H1 (cell line): ENCODE measurements around the gene RHEB. TPM values are rescaled to one million over a fixed set of nuclear protein-coding genes. Genes with fewer than 3 reads are reported as not detected.

Source experiments
- CTCF ChIA-PET: fragments of 300-600 bp; sonication (Branson Sonifier 250); formaldehyde crosslinking; loops from one replicate; lab custom pipeline; 2021; ENCODE audit not compliant: partially characterized antibody; lab: Charles Lee
- POLR2A ChIA-PET: fragments of 300-600 bp; sonication (Branson Sonifier 250); formaldehyde crosslinking; loops from one replicate; lab custom pipeline; 2021; ENCODE audit warnings: inconsistent platforms; ENCODE audit not compliant: partially characterized antibody; lab: Charles Lee
- DNase-seq, 2 experiments: peaks; one replicate each; pipeline versions ENCODE4 v3.0.0 to v3.0.0-alpha.2; 2010 to 2022; ENCODE audit warnings: low spot score in 2 of 2, low read depth in 1 of 2, mixed read lengths in 1 of 2
- FAIRE-seq: peaks from 2 replicates; lab custom pipeline; 2011; peaks lifted over from hg19 to GRCh38; lab: Jason Lieb, UNC
- H2AFZ ChIP-seq: 2 replicates; pipeline ENCODE4 v1.8.1; 2012; ENCODE audit warnings: low read length, inconsistent platforms
- H2AK5ac ChIP-seq: 2 replicates; pipeline ENCODE4 v1.6.1; 2013; ENCODE audit warnings: low read depth, low read length
- H2BK120ac ChIP-seq: replicated peaks from 2 replicates; pipeline ENCODE3; 2013; ENCODE audit warnings: low read depth, low read length, inconsistent platforms
- H2BK12ac ChIP-seq: 2 replicates; pipeline ENCODE4 v1.6.1; 2013; ENCODE audit warnings: low read depth, low read length
- H2BK15ac ChIP-seq: 2 replicates; pipeline ENCODE4 v1.6.1; 2013; ENCODE audit warnings: low read length
- H2BK20ac ChIP-seq: 2 replicates; pipeline ENCODE4 v1.6.1; 2013; ENCODE audit warnings: low read length
- H2BK5ac ChIP-seq: 2 replicates; pipeline ENCODE4 v1.6.1; 2013; ENCODE audit warnings: low read depth, low read length
- H3K14ac ChIP-seq: 2 replicates; pipeline ENCODE4 v1.6.1; 2013; ENCODE audit warnings: inconsistent platforms; ENCODE audit not compliant: insufficient read length
- H3K18ac ChIP-seq: 2 replicates; pipeline ENCODE4 v1.6.1; 2013; ENCODE audit warnings: low read length; ENCODE audit errors: extremely low read depth
- H3K23ac ChIP-seq: 2 replicates; pipeline ENCODE4 v1.6.1; 2013; ENCODE audit warnings: inconsistent platforms; ENCODE audit not compliant: insufficient read length
- H3K23me2 ChIP-seq: 2 replicates; pipeline ENCODE4 v1.6.1; 2013; ENCODE audit warnings: low read depth, low read length
- H3K27ac ChIP-seq: 2 replicates; pipeline ENCODE4 v1.6.1; 2011; ENCODE audit warnings: low read depth, low read length, inconsistent platforms
- H3K27me3 ChIP-seq, 4 experiments: replicated peaks in 1 of 4; 1 replicate in 1 of 4; 2 replicates in 3 of 4; pipeline versions ENCODE4 v1.6.1 to v1.8.1; 2011 to 2013; ENCODE audit warnings: low read length in 3 of 4, mild to moderate bottlenecking in 3 of 4, inconsistent platforms in 2 of 4, mixed read lengths in 2 of 4, moderate library complexity in 1 of 4; ENCODE audit not compliant: control insufficient read depth in 3 of 4, insufficient read depth in 3 of 4; ENCODE audit errors: extremely low read depth in 1 of 4
- H3K36me3 ChIP-seq, 4 experiments: 2 replicates each; pipeline versions ENCODE4 v1.6.1 to v1.8.1; 2011 to 2013; ENCODE audit warnings: mild to moderate bottlenecking in 4 of 4, low read length in 3 of 4, moderate library complexity in 2 of 4, control low read depth in 1 of 4, inconsistent platforms in 1 of 4; ENCODE audit not compliant: insufficient read depth in 4 of 4, control insufficient read depth in 2 of 4
- H3K4ac ChIP-seq: replicated peaks from 2 replicates; pipeline ENCODE3; 2013; ENCODE audit warnings: low read length, low read depth, mixed read lengths, inconsistent platforms; ENCODE audit not compliant: insufficient read length
- H3K4me1 ChIP-seq, 4 experiments: replicated peaks in 1 of 4; 1 replicate in 1 of 4; 2 replicates in 3 of 4; pipeline versions ENCODE4 v1.6.1 to v1.8.1; 2011 to 2013; ENCODE audit warnings: low read length in 3 of 4, inconsistent platforms in 2 of 4, mixed read lengths in 1 of 4; ENCODE audit not compliant: insufficient read depth in 4 of 4, control insufficient read depth in 3 of 4
- H3K4me2 ChIP-seq, 2 experiments: 2 replicates each; pipeline versions ENCODE4 v1.6.1 to v1.8.1; 2011 to 2013; ENCODE audit warnings: low read depth in 2 of 2, low read length in 2 of 2, control low read depth in 1 of 2, inconsistent platforms in 1 of 2, mild to moderate bottlenecking in 1 of 2; ENCODE audit not compliant: insufficient read depth in 1 of 2
- H3K4me3 ChIP-seq, 4 experiments: fragments of 200-600, 300-600 bp in 1 of 4; sonication (generic), shearing (Covaris generic), sonication (Bioruptor Twin) in 1 of 4; 2 replicates each; pipeline versions ENCODE4 v1.5.1 to v1.8.1; 2011 to 2016; ENCODE audit warnings: low read length in 4 of 4, low read depth in 3 of 4, control low read depth in 2 of 4, inconsistent platforms in 2 of 4, mild to moderate bottlenecking in 2 of 4, mixed read lengths in 1 of 4, moderate library complexity in 1 of 4; ENCODE audit not compliant: insufficient read depth in 2 of 4; ENCODE audit errors: extremely low read depth in 1 of 4
- H3K56ac ChIP-seq: replicated peaks from 2 replicates; pipeline ENCODE3; 2013; ENCODE audit warnings: low read depth, mild to moderate bottlenecking, mixed read lengths, low read length, inconsistent platforms; ENCODE audit not compliant: insufficient read length
- H3K79me1 ChIP-seq: 2 replicates; pipeline ENCODE4 v1.6.1; 2013; ENCODE audit warnings: low read depth, low read length, control low read depth
- H3K79me2 ChIP-seq, 2 experiments: 2 replicates each; pipeline versions ENCODE4 v1.6.1 to v1.8.1; 2012 to 2013; ENCODE audit warnings: low read length in 2 of 2, mild to moderate bottlenecking in 2 of 2, inconsistent platforms in 1 of 2; ENCODE audit not compliant: insufficient read depth in 2 of 2, control insufficient read depth in 1 of 2
- H3K9ac ChIP-seq, 4 experiments: replicated peaks in 1 of 4; 1 replicate in 1 of 4; 2 replicates in 3 of 4; pipeline versions ENCODE4 v1.6.1 to v1.8.1; 2011 to 2013; ENCODE audit warnings: low read depth in 3 of 4, low read length in 3 of 4, control low read depth in 2 of 4, mild to moderate bottlenecking in 2 of 4, moderate library complexity in 2 of 4, inconsistent platforms in 1 of 4; ENCODE audit errors: extremely low read depth in 1 of 4
- H3K9me3 ChIP-seq, 2 experiments: 2 replicates each; pipeline versions ENCODE4 v1.6.1 to v1.8.1; 2012 to 2013; ENCODE audit warnings: mild to moderate bottlenecking in 2 of 2, moderate library complexity in 2 of 2, control low read depth in 1 of 2, inconsistent platforms in 1 of 2, low read depth in 1 of 2, low read length in 1 of 2, mixed read lengths in 1 of 2; ENCODE audit not compliant: insufficient read depth in 2 of 2
- H4K20me1 ChIP-seq, 2 experiments: replicated peaks in 1 of 2; 2 replicates each; pipeline versions ENCODE3 to v1.8.1; 2011 to 2013; ENCODE audit warnings: inconsistent platforms in 2 of 2, low read length in 2 of 2, mild to moderate bottlenecking in 1 of 2; ENCODE audit not compliant: insufficient read depth in 2 of 2, control insufficient read depth in 1 of 2
- H4K5ac ChIP-seq: 2 replicates; pipeline ENCODE4 v1.6.1; 2013; ENCODE audit warnings: low read length, low read depth, mixed read lengths, inconsistent platforms; ENCODE audit not compliant: insufficient read length
- H4K8ac ChIP-seq: 2 replicates; pipeline ENCODE4 v1.8.0; 2013; ENCODE audit warnings: mild to moderate bottlenecking, moderate library complexity, low read length, inconsistent platforms; ENCODE audit not compliant: insufficient read depth; ENCODE audit errors: extremely low read depth
- H4K91ac ChIP-seq: replicated peaks from 2 replicates; pipeline ENCODE3; 2013; ENCODE audit warnings: low read length, mixed read lengths, inconsistent platforms; ENCODE audit not compliant: insufficient read length
- BCL11A ChIP-seq, 2 experiments: IDR thresholded peaks; one replicate each; pipeline ENCODE4 v1.6.1; 2011; ENCODE audit warnings: low read depth in 2 of 2, low read length in 2 of 2, mild to moderate bottlenecking in 2 of 2
- CREB1 ChIP-seq: IDR thresholded peaks from 2 replicates; pipeline ENCODE4 v1.6.1; 2012; ENCODE audit warnings: inconsistent platforms
- GABPA ChIP-seq: IDR thresholded peaks from 2 replicates; pipeline ENCODE4 v1.6.1; 2011; ENCODE audit warnings: mild to moderate bottlenecking, low read length, moderate library complexity, borderline replicate concordance; ENCODE audit not compliant: insufficient read depth
- JUN ChIP-seq: IDR thresholded peaks from 2 replicates; pipeline ENCODE4 v1.6.1; 2011; ENCODE audit warnings: low read depth, mild to moderate bottlenecking, improper control_type of control experiment, low read length
- KDM5A ChIP-seq: fragments of 200-600 bp; IDR thresholded peaks from 2 replicates; pipeline ENCODE4 v1.7.1; 2012; ENCODE audit warnings: mild to moderate bottlenecking, low read length, inconsistent platforms, mixed read lengths
- PHF8 ChIP-seq: fragments of 200-600 bp; sonication (generic); conservative IDR thresholded peaks from 2 replicates; pipeline ENCODE4 v1.7.1; 2012; ENCODE audit warnings: low read depth, mild to moderate bottlenecking, inconsistent platforms, low read length, moderate library complexity
- RAD21 ChIP-seq, 2 experiments: IDR thresholded peaks in 1 of 2; conservative IDR thresholded peaks in 1 of 2; 2 replicates each; pipeline ENCODE4 v1.6.1; 2011; ENCODE audit warnings: low read depth in 2 of 2, low read length in 2 of 2, improper control_type of control experiment in 1 of 2, inconsistent platforms in 1 of 2, mild to moderate bottlenecking in 1 of 2, moderate library complexity in 1 of 2
- RBBP5 ChIP-seq: IDR thresholded peaks from 2 replicates; pipeline ENCODE4 v1.7.1; 2012; ENCODE audit warnings: low read depth, mild to moderate bottlenecking, inconsistent platforms, low read length, moderate library complexity, borderline replicate concordance
- SP4 ChIP-seq: IDR thresholded peaks from 2 replicates; pipeline ENCODE4 v1.6.1; 2012; ENCODE audit warnings: low read length, inconsistent platforms
- SUZ12 ChIP-seq: fragments of 200-600 bp; sonication (generic); IDR thresholded peaks from 2 replicates; pipeline ENCODE4 v1.6.1; 2012; ENCODE audit warnings: mild to moderate bottlenecking, inconsistent platforms, low read length, moderate library complexity, mixed read lengths
- TAF1 ChIP-seq: IDR thresholded peaks from 2 replicates; pipeline ENCODE4 v1.6.1; 2011; ENCODE audit warnings: mild to moderate bottlenecking, low read depth, low read length
- polyA plus RNA-seq, 7 experiments: library from polyadenylated mRNA; depleted of rRNA in 3 of 7; stranded (reverse) in 5 of 7; unstranded in 2 of 7; fragments of >200 nt in 5 of 7; fragments of 200-250 nt in 2 of 7; gene quantifications; 1 replicate in 5 of 7; 2 replicates in 1 of 7; 4 replicates in 1 of 7; pipeline versions ENCODE4 v1.2.1 to v1.2.3, GENCODE V29; 2011 to 2013; ENCODE audit warnings: missing spikeins in 2 of 7, mixed read lengths in 2 of 7
- total RNA-seq: library from RNA; stranded (reverse); fragmentation: NEBNext Ultra II Directional; extraction: Animal tissue kit (Norgen Biotek cat#: 25700); gene quantifications from 2 replicates; pipeline ENCODE4 v1.2.1, GENCODE V29; 2021
- TF ChIP-seq, protein P1 (sequence below): IDR thresholded peaks from 2 replicates; pipeline ENCODE4 v1.6.1; 2012; ENCODE audit warnings: low read length, inconsistent platforms

The RHEB gene
- total and polyA plus RNA-seq, 2 of the 8 experiments (the other 6 are each of a cell fraction or from before 2014, with no cell fraction given), result 60.8 to 132 TPM

DNA sequence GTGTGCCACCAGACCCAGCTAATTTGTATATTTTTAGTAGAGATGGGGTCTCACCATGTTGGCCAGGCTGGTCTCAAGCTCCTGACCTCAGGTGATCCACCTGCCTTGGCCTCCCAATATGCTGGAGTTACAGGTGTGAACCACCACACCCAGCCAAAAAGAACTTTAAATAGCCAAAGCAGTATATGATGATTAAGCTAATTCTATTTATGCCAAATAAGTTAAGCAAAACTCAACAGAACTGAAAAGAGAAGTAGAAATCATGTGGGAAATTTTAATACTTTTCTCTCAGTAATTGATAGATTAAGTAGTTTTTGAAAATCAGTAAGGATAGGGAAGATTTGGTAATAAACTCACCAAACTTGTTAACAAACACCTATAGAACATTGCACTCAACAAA lies 24.5 kb upstream of the RHEB start:
- CTCF ChIA-PET, result interaction anchor here (0.8 to 1.6 kb wide), 3 partner anchors 11 to 77 kb away, joined by 3 to 4 read pairs (median 4); no protein-coding TSS in a partner anchor
- Histone ChIP-seq H2BK5ac (no peak overlapping the region), H3K4me2 (no peak overlapping the region), H2BK15ac (no peak overlapping the region), H2AK5ac (no peak overlapping the region), H3K4me3 (no peak overlapping the region), H2AFZ (no peak overlapping the region), H4K91ac (no peak overlapping the region), H3K18ac (no peak overlapping the region), H4K8ac (no peak overlapping the region), H3K9me3 (no peaks in the 10 kb centered on the region), H4K5ac (no peak overlapping the region), H3K23ac (no peak overlapping the region), H3K14ac (no peak overlapping the region), H3K79me1 (no peaks in the 10 kb centered on the region), H2BK12ac (no peak overlapping the region), H3K27ac (no peak overlapping the region), H3K4ac (no peak overlapping the region), H3K4me1 (peaks cover 0 to 4% (median 0%) of the 10 kb centered on the region in 4 experiments; a peak in 2 of 7 replicates), H3K9ac (no peak overlapping the region), H4K20me1 (no peaks in the 10 kb centered on the region), H2BK120ac (no peak overlapping the region), H2BK20ac (no peak overlapping the region), H3K27me3 (no peaks in the 10 kb centered on the region), H3K79me2 (no peaks in the 10 kb centered on the region), H3K23me2 (no peaks in the 10 kb centered on the region), H3K56ac (no peak overlapping the region), H3K36me3 (no peaks in the 10 kb centered on the region)
- POLR2A ChIA-PET, result no interaction called here
- DNase-seq (no peak), FAIRE-seq (no peak)
- no peak for TF ChIP-seq PHF8
- TF ChIP-seq GABPA, result no peak
- no peak for TF ChIP-seq SP4
- TF ChIP-seq TAF1, result no peak
- TF ChIP-seq CREB1, result no peak
- TF ChIP-seq BCL11A (IDR thresholded peaks at IDR 0.05; ENCODE audit: low read depth in 2 of 2, low read length in 2 of 2), result no peak
- TF ChIP-seq SUZ12, result no peak
- TF ChIP-seq RBBP5, result no peak
- TF ChIP-seq KDM5A, result no peak
- TF ChIP-seq, protein P1, sequence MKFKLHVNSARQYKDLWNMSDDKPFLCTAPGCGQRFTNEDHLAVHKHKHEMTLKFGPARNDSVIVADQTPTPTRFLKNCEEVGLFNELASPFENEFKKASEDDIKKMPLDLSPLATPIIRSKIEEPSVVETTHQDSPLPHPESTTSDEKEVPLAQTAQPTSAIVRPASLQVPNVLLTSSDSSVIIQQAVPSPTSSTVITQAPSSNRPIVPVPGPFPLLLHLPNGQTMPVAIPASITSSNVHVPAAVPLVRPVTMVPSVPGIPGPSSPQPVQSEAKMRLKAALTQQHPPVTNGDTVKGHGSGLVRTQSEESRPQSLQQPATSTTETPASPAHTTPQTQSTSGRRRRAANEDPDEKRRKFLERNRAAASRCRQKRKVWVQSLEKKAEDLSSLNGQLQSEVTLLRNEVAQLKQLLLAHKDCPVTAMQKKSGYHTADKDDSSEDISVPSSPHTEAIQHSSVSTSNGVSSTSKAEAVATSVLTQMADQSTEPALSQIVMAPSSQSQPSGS, result no peak
- no peak for TF ChIP-seq RAD21 (IDR thresholded peaks at IDR 0.05 in 1 of 2, conservative IDR thresholded peaks at IDR 0.05 in 1 of 2; ENCODE audit: low read depth in 2 of 2, low read length in 2 of 2)
- TF ChIP-seq JUN, result no peak
